HEK293 (cell line): ENCODE results near the gene LAMA2.
A peak's percentile ranks its signal among the peaks of the same experiment; 100 is the strongest.

Experiments
- ATF2 ChIP-seq: fragments of 450-650 bp; formaldehyde crosslinking; IDR thresholded peaks from 2 replicates; pipeline ENCODE4 v1.5.1; 2016; ENCODE audit warnings: missing biosample characterization, missing genetic modification characterization, low read depth
- BCL11B ChIP-seq: fragments of 450-650 bp; formaldehyde crosslinking; IDR thresholded peaks from 2 replicates; pipeline ENCODE4 v1.5.1; 2016; ENCODE audit warnings: low read depth, missing biosample characterization, missing genetic modification characterization
- PRDM4 ChIP-seq: fragments of 450-650 bp; formaldehyde crosslinking; IDR thresholded peaks from 2 replicates; pipeline ENCODE4 v1.5.1; 2017; ENCODE audit warnings: missing biosample characterization, missing genetic modification characterization
- PRDM6 ChIP-seq: fragments of 450-650 bp; formaldehyde crosslinking; IDR thresholded peaks from 2 replicates; pipeline ENCODE4 v1.5.1; 2017; ENCODE audit warnings: missing biosample characterization, missing genetic modification characterization
- SALL2 ChIP-seq: fragments of 450-650 bp; formaldehyde crosslinking; IDR thresholded peaks from 2 replicates; pipeline ENCODE4 v1.5.0; 2017; ENCODE audit warnings: missing biosample characterization, mild to moderate bottlenecking, missing genetic modification characterization, borderline replicate concordance
- TCF7L2 ChIP-seq: IDR thresholded peaks from 2 replicates; pipeline ENCODE4 v1.6.1; 2011; ENCODE audit warnings: low read depth, mild to moderate bottlenecking, inconsistent platforms, low read length, moderate library complexity, borderline replicate concordance
- TSHZ1 ChIP-seq: fragments of 450-650 bp; formaldehyde crosslinking; IDR thresholded peaks from 2 replicates; pipeline ENCODE4 v1.5.1; 2016; ENCODE audit warnings: missing biosample characterization, missing genetic modification characterization, borderline replicate concordance
- ZBTB1 ChIP-seq: fragments of 450-650 bp; formaldehyde crosslinking; IDR thresholded peaks from 2 replicates; pipeline ENCODE4 v1.5.1; 2016; ENCODE audit warnings: missing biosample characterization, missing genetic modification characterization
- ZBTB21 ChIP-seq: fragments of 450-650 bp; formaldehyde crosslinking; IDR thresholded peaks from 2 replicates; pipeline ENCODE4 v1.5.1; 2017; ENCODE audit warnings: missing biosample characterization, missing genetic modification characterization
- ZBTB49 ChIP-seq: fragments of 450-650 bp; formaldehyde crosslinking; IDR thresholded peaks from 2 replicates; pipeline ENCODE4 v1.5.1; 2016; ENCODE audit warnings: missing biosample characterization, missing genetic modification characterization, low read depth
- ZFP3 ChIP-seq: fragments of 450-650 bp; formaldehyde crosslinking; IDR thresholded peaks from 2 replicates; pipeline ENCODE4 v1.5.1; 2016; ENCODE audit warnings: low read depth, missing biosample characterization, missing genetic modification characterization
- ZNF10 ChIP-seq: fragments of 450-650 bp; formaldehyde crosslinking; IDR thresholded peaks from 2 replicates; pipeline ENCODE4 v1.5.1; 2017; ENCODE audit warnings: missing biosample characterization, missing genetic modification characterization
- ZNF133 ChIP-seq: fragments of 450-650 bp; formaldehyde crosslinking; IDR thresholded peaks from 2 replicates; pipeline ENCODE4 v1.5.1; 2016; ENCODE audit warnings: missing biosample characterization, missing genetic modification characterization
- ZNF175 ChIP-seq: fragments of 450-650 bp; formaldehyde crosslinking; IDR thresholded peaks from 2 replicates; pipeline ENCODE4 v1.5.1; 2016; ENCODE audit warnings: missing biosample characterization, missing genetic modification characterization
- ZNF214 ChIP-seq: fragments of 450-650 bp; formaldehyde crosslinking; IDR thresholded peaks from 2 replicates; pipeline ENCODE4 v1.5.1; 2017; ENCODE audit warnings: missing biosample characterization, mild to moderate bottlenecking, missing genetic modification characterization, borderline replicate concordance
- ZNF274 ChIP-seq, 2 experiments: fragments of 200-500 bp in 1 of 2; fragments of 450-650 bp in 1 of 2; sonication (Bioruptor generic) in 1 of 2; formaldehyde crosslinking in 1 of 2; IDR thresholded peaks; 2 replicates each; pipeline versions ENCODE4 v1.5.1 to v1.6.1; 2014 to 2016; ENCODE audit warnings: borderline replicate concordance in 1 of 2, inconsistent platforms in 1 of 2, low read length in 1 of 2, missing biosample characterization in 1 of 2, missing genetic modification characterization in 1 of 2
- ZNF37A ChIP-seq: fragments of 450-650 bp; IDR thresholded peaks from 2 replicates; pipeline ENCODE4 v1.5.1; 2018; ENCODE audit warnings: missing biosample characterization, missing genetic modification characterization
- ZNF423 ChIP-seq: fragments of 450-650 bp; formaldehyde crosslinking; IDR thresholded peaks from 2 replicates; pipeline ENCODE4 v1.5.1; 2016; ENCODE audit warnings: missing biosample characterization, missing genetic modification characterization
- ZNF48 ChIP-seq: fragments of 450-650 bp; formaldehyde crosslinking; IDR thresholded peaks from 2 replicates; pipeline ENCODE4 v1.5.1; 2016; ENCODE audit warnings: missing biosample characterization, missing genetic modification characterization
- ZNF488 ChIP-seq: fragments of 450-650 bp; formaldehyde crosslinking; IDR thresholded peaks from 2 replicates; pipeline ENCODE4 v1.5.1; 2016; ENCODE audit warnings: missing biosample characterization, missing genetic modification characterization
- ZNF548 ChIP-seq: fragments of 450-650 bp; formaldehyde crosslinking; IDR thresholded peaks from 2 replicates; pipeline ENCODE4 v1.5.1; 2016; ENCODE audit warnings: missing biosample characterization, missing genetic modification characterization
- ZNF560 ChIP-seq: fragments of 450-650 bp; formaldehyde crosslinking; IDR thresholded peaks from 2 replicates; pipeline ENCODE4 v1.5.1; 2017; ENCODE audit warnings: missing biosample characterization, missing genetic modification characterization, borderline replicate concordance
- ZNF664 ChIP-seq: fragments of 450-650 bp; formaldehyde crosslinking; IDR thresholded peaks from 2 replicates; pipeline ENCODE4 v1.5.1; 2016; ENCODE audit warnings: missing biosample characterization, missing genetic modification characterization
- ZNF76 ChIP-seq: fragments of 450-650 bp; formaldehyde crosslinking; IDR thresholded peaks from 2 replicates; pipeline ENCODE4; 2016; ENCODE audit warnings: low read depth, missing biosample characterization, missing genetic modification characterization, borderline replicate concordance

Gene LAMA2

GRCh38 chr6:129183681-129184301 lies 300.9 kb downstream of the LAMA2 start (continued):
- TF ChIP-seq ZBTB49 (tag by site-specific recombination): no peak
- no peak for TF ChIP-seq ZNF423
- TF ChIP-seq ZNF37A (tag by site-specific recombination): no peak
- TF ChIP-seq ZNF274 (IDR thresholded peaks at IDR 0.05; ENCODE audit: low read length): no peak
- no peak for TF ChIP-seq ZNF274 (tag by site-specific recombination; IDR thresholded peaks at IDR 0.05; ENCODE audit: borderline replicate concordance)
- no peak for TF ChIP-seq ZNF48 (tag by site-specific recombination)
- peak; percentile 94 for TF ChIP-seq PRDM4 (tag by site-specific recombination)
- peak; percentile 74; the same call in 1 of the 2 replicates for TF ChIP-seq ZNF488 (tag by site-specific recombination)
- TF ChIP-seq ZBTB1 (tag by site-specific recombination): no peak
- TF ChIP-seq ZNF10 (tag by site-specific recombination): peak; percentile 44; the same call in 1 of the 2 replicates
- TF ChIP-seq PRDM6 (tag by site-specific recombination): peak; percentile 94
- TF ChIP-seq ZBTB21 (tag by site-specific recombination): no peak
- TF ChIP-seq ZNF133: no peak
- TF ChIP-seq ZNF214: no peak
- TF ChIP-seq ZFP3: no peak
- peak; percentile 88 for TF ChIP-seq ATF2
- no peak for TF ChIP-seq SALL2
- TF ChIP-seq ZNF560 (tag by site-specific recombination): no peak
- TF ChIP-seq BCL11B: peak; percentile 92
- TF ChIP-seq TSHZ1 (tag by site-specific recombination): peak; percentile 89; the same call in 1 of the 2 replicates
- TF ChIP-seq ZNF664 (tag by site-specific recombination): no peak
- peak; percentile 85 for TF ChIP-seq TCF7L2
- no peak for TF ChIP-seq ZNF548
- TF ChIP-seq ZNF76 (tag by site-specific recombination): peak; percentile 13; the same call in 1 of the 2 replicates
- no peak for TF ChIP-seq ZNF175 (tag by site-specific recombination)
